Stimulated activated naive CD4-positive, alpha-beta T cell (primary cell): ENCODE results near the gene CYTL1.
"Not testable (repeated sequence)": the region's sequence is repeated elsewhere in the genome, so short reads cannot be mapped to it uniquely, and the experiment has no call there.

Experiments used
- DNase-seq, 6 experiments: peaks; one replicate each; lab custom pipeline; 2025; lab: John Stamatoyannopoulos, UW

Gene CYTL1, protein sequence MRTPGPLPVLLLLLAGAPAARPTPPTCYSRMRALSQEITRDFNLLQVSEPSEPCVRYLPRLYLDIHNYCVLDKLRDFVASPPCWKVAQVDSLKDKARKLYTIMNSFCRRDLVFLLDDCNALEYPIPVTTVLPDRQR

DNA sequence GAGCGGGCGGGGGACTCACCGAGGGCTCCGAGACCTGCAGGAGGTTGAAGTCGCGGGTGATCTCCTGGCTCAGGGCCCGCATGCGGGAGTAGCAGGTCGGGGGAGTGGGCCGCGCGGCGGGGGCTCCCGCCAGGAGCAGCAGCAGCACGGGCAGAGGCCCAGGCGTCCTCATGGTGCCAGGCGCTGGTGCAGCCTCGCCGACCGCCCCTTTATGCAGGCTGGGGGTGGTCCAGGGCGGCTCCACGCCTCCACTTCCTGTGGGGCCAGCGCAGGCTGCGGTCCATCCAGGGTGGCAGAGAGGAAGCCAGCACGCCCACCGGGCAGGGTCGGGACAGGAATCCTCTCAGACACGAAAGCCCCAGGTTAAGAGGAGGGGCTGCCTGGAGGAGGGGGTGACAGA, at the start of gene CYTL1:
Gene CYTL1 (minus strand): TSS at position 185 of the 400 bp plus-strand sequence. CDS start 13 bp downstream, at position 172.
- DNase-seq = no peak

DNA sequence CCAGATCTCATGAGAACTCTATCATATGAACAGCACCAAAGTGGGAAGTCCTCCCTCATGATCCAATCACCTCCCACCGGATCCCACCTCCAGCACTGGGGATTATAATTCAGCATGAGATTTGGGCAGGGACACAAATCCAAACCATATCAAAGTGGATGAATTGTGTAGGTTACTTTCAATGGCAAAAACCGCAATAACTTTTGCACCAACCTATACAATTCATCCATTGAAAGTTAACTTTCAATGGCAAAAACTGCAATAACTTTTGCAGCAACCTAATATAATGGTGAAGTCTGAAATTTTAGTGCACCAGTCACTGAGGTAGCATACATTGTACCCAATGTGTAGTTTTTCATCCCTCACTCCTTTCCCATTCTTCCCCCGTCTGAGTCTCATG, 48.6 kb upstream of the CYTL1 start:
- DNase-seq = no peak

DNA sequence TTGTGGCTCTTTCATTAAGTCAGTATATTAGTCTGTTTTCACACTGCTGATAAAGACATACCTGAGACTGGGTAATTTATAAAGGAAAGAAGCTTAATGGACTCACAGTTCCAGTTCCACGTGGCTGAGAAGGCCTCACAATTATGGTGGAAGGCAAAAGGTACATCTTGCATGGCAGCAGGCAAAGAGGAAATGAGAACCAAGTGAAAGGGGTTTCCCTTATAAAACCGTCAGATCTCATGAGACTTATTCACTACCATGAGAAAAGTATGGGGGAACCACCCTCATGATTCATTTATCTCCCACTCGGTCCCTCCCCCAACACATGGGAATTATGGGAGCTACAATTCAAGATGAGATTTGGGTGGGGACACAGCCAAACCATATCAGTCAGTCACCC, 47.7 kb upstream of the CYTL1 start:
- not testable (repeated sequence) for DNase-seq

DNA sequence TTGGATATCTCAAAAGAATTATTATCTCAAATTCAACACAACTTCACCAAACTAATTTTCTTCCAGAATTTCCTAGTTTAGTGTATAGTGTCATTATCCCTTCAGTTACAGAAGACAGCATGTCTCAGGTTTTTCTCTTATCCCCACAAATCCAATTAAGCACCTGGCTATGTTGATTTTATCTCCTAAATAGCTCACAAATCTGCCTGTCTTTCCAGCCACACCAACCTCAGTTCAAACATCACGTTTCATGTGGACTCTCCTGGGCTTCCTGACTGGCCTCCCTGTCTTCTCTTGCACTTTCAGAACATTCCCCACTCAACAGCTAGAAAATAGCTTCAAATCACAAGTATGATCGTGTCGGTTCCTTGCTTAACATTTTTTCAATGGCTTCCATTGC, 46.8 kb upstream of the CYTL1 start:
- DNase-seq = no peak

DNA sequence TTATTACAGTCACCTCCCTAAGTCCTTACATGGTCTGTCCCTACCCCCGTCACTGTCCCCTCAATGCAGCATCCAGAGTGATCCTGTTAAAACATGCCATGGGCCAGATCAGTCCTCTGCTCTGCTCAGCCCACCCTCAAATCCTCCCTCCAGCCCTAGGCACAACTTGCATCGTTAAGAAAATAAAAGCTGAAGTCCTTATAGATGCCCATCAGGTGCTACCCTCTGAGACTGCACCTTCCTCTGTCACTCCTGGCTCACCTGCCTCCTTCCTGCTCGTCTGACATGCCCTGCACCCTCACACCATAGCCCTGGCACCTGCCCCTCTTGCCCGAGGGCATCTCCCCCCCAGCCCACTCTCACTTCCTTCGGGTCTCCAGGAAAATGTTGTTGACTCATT, 36.2 kb upstream of the CYTL1 start:
- no peak for DNase-seq

DNA sequence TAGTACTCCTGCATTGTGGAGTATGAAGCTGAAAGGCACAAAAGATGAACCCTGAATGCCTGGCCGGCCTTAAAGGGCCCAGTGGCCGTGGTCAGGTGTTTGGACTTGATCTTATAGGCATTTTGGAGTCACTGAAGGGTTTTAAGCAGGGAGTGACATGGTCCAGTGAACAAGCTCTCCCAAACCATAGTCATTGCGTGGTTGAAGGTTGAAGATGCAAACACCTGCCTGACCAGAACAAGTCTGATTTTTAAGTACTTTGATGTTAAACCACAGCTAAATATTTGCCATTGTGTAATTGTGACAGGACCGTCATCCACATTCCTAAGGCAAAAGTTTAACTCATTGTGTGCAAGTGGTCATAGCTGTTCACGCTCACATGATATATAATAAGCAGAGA, 35.3 kb upstream of the CYTL1 start:
- no peak for DNase-seq

DNA sequence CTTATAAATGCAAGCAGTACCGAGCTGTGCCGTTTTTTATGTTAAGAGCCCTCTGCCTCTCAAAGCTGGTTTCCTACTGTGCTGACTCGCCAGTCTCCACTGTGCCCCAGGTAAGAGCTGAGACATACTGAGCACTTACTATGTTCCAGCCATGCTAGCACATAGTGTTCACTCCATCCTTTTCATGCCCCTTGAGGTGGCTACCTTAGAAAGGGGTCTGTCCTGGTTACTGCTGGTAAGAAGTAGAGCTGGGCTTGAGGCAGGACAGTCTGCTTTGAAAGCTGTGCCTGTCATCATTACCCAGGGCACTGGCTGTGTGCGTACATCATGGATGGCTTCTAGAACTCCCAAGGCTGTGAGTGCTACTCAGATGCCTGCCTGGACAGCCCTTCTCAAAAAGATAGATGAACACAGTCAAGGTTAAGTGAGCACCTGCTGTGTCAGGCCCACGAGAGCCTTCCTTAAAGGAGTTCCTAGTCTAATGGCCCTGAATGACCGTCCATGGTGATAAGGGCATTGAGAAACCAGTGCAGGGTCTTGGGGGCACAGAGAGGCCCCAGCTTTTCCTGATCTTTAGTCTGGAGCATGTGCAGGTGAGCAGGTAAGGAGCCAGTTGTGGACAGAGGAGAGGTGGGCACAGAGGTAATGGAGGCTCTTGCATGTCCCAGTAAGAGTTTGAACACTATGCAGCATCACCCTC, 33.6 kb upstream of the CYTL1 start:
- DNase-seq = no peak

DNA sequence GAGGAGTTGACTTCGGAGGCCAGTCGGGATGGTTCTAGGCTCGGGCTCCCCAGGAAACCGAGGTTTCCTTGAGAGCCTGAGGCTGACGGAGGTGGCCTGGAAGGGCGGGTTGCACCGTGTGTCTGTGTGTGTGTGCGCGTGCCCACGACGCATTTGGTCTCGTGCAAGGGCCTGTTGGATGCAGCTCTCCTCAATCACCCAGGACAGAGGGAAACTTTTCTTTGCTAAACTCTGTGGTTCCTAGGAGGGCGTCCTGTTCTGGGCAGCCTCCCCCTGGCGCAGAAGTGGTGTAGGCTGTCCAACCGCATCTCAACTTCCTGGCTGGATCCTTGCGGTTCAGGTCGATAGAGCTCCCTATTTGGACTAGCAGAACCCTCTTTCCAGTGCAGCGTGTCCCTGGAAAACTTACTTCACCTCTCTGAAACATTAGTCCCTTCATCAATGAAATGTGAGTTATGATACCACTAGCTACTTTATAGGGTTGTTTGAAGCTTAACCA, 33.0 kb upstream of the CYTL1 start:
- DNase-seq = no peak

DNA sequence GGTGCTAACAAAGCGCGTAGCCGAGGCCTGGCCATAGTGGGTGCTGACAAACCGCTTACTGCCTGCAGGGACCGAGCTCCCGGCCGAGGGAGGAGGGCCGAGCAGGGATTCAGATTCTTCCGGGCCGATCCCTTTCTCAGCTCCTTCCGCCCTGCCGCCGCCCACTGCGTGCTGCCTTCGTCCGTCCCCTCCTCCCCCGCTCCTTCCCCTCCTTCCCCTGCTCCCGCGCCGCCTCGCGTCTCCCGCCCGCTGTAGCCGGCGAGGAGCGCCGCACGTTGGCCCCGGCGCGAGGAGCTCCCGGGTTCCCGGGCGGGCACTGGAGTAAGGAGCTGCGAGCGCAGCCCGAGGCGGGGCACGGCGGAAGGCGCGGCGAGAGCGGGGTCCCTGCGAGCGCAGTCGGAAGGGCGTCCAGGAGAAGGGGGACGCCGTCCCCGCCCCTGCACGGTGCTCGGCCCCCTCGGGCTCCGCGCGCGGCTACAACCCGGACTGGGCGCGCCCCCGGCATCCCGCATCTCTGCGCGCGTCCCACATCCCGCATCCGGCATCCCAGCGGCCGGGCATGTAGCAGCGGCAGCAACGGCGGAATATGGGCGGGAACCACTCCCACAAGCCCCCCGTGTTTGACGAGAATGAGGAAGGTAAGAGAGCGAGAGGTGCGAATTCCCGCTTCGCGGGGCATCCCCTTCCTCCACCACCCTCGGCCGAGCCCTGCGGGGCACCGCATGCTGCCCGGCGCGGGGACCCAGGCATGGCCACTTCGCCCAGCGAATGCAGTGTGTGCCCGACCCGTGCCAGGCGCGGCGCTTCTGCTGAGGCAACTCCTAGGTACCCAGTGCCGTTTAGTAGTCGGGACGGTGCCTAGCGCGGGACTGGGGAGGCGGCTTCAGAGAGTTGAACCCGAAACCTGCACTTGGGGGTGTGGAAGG, 32.3 kb upstream of the CYTL1 start, which contains the start of gene STK32B:
Gene STK32B (plus strand): TSS at position 203 of the 926 bp plus-strand sequence.
- DNase-seq = peak in 1 of 6 experiments; percentile 1

DNA sequence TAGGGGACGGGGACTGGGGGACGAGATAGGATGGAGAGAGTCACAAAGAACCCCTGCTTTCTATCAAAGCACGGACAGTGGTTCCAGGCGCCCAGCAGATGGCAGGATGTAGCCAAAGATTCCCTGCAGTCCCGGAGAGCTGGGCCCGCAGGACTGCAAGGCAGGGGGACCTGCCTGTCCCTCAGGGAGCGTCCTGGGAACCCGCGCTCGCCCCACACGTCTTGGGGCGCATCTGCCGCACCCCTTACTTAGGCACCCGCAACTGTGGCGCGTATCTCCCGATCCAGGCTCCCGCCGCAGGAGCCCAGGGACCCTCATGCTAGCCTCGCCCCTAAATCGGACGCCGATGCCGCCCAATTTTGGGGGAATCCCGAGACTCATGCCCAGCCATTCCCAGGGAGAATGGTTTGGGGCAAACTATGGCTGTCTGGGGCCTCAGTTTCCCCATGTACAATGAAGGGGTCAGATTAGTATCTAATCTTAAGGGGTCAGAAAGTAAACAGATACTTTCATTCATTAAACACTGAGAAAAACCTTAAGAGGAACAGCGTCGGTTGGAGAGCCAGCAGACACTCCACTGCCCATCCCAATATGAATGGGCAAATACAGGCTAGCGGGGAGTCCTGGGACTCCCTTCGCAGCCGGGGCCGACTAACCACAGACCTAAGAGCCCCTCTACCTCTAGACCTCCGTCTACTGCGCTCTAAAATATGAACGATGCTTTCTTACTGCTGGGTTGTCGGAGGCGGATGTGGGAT, 31.4 kb upstream of the CYTL1 start:
- peak in 1 of 6 experiments; percentile 18 for DNase-seq

DNA sequence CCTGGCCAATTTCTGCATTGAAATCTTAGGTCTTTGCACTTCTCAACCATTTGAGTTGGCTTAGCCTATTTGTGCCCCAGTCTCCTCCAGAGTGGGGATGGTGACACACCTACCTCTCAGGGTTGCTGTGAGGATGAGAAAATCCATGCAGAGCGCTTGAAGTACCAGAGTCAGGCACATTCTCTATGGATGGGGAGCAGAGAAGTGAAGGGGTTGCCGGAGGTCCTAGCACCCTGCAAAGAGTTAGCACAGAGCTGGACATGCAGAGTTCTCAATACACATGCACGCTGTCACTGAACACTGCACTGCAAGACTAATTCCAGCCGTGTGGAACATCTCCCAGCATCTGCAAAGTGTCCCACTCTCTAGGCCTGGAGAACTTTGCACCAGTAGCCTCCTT, 29.5 kb upstream of the CYTL1 start:
- DNase-seq = no peak

DNA sequence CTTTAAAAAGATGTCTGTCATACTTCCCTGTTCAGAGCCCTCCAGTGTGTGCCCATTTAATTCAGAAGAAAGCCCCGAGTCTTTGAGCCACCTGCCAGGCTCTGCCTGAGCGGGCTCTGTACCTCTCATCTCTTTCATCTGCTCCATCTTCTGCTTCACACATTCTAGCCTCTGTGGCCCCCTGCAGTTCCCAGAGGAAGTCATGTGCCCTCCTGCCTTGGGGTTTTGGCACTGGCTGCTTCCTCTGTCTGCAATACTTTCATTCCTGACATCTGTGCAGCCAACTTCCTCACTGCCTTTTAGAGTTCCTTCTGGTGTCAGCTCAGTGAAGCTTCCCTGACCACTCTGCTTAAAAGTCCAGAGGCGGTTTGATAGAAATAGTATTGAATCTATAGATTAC, 25.8 kb upstream of the CYTL1 start:
- DNase-seq = no peak

DNA sequence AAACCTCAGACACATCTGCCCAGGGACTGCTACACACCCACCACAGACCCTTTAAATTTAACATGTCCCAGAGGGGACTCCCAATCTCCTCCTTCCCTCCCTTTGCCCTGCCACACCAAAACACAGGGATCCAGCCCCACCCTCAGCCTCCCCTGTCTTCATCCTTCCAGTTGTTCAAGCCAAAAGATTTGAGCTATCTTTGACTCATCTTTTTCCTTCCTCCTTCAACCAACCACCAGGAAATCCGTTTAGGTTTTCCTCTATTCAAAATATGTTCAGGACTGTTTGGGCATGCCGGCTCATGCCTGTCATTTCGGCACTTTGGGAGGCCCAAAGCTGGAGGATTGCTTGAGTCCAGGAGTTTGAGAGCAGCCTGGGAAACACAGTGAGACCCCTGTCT, 25.1 kb upstream of the CYTL1 start:
- DNase-seq = no peak

DNA sequence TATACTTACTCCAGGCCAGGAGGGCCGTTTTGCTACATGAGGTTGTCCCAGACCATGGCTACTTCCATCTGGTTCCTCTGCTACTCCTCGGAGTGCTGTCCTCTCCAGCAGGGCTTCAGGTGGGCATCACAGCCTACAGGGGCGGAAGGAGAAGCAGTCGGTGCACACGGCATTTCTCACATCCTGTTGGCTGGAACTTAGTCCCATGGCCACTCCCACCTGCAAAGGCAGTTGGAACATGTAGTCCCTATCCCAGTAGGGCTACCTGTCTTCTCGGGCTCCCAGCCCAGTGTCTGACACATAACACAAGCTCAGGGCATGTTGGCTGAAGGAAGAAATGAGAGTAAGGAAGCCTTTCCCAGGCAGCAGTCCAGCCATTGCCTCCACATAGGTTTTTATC, 24.3 kb upstream of the CYTL1 start:
- no peak for DNase-seq

DNA sequence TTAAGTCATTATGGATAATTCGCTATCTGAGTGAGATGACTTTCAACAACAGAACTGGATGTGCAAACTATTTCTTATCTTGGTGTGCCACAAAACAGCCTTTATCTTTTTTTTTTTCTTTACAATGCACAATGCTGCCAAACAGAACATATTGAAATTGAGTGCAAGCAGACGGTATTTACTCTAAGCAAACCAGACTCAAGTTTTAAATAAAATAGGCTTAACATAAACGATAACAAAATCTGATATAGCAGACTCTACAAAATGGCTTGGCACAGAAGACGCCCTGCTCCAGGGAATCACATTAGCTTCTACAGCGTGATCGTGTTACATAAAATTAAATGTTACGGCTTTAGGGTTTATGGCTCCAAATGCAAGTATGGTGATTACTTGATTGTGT, 22.4 kb upstream of the CYTL1 start:
- DNase-seq = no peak

DNA sequence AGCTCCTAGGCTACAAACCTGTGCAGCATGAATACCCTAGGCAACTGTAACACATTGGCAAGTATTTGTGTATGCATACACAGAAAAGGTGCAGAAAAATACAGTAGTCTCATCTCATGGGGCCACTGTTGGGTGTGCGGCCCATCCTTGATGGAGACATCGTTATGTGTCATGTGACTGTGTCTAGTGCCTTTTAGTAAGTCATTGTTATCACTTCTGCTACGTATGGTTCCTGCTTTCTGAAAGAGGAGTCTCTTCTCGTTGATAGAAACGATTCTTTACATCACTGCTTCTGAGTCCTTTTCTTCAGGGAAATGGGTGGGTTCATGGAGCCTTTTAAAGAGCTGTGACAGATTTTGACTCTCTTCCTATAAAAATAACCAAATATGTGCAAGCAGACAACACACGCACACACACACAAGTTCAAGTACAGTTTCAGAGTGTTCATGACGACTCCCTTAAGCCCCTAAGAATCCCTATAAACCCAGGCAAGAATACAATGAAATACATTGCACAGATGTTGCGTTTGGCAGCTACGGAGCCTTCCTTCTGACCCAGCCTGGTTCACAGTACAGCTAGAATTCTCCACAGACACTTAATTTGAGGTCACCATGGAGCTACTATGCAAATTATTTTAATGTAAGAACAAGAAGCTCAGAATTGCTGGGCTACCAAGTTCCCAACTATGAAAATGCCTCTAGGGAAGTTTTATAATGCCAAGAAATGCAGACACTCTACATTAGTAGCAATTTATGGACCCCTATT, 21.8 kb upstream of the CYTL1 start:
- no peak for DNase-seq

DNA sequence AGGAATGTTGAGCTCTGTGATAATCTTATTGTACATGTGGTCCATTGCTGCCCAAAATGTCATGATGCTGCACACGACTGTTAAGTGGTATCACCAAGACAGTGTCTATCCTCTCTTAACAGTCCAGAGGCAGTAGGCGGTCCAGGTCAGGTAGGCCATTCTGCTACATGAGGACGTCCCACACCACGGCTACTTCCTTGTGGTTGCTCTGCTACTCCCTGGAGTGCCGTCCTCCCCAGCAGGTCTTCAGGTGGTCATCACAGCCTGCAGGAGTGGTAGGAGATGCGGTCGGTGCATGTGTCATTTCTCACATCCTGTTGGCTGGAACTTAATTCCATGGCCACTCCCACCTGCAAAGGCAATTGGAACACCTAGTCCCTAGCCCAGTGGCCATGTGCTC, 20.5 kb upstream of the CYTL1 start:
- DNase-seq = no peak

DNA sequence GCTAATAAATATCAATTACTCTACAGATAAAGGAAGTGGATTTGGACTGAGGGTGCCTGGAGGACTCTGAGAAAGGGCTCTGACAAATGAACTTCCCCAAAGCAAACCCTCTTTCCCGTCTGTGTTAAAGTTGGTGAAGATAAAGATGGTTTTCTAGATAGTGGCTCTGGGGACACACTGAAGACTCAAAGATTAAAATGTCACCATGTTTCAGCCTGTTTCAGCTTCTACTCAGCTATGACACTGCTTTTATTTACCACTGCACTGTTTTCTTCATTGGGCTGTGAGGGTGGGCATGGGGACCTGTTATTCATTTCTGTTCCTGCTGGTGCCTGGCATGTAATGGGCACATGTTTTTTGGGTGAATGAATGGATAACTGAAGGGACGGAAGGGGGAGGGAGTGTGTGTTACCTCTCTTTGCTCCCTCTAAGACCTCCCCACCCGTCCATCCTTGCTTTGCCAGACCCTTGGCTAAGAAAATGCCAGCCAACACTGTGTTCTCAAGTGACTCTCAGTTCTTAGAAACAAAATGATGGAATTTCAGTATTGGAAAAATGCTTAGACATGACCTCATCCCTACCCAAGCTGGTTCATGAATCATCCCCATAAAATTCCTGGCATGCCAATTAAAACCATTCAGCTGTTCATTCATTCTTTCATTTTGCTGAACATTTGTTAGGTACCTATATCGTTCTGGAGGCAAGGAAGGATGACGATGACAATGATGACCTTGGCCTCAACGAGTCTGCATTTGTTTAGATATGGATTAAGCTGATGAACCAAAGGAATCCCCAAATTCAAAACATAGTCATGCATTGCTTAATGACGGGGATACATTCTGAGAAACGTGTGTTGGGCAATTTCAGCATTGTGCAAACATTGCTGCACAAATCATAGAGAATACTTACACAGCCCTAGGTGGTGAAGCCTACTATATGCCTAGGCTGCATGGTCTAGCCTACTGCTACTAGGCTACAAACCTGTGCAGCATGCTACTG, 18.6 kb upstream of the CYTL1 start:
- DNase-seq = no peak

DNA sequence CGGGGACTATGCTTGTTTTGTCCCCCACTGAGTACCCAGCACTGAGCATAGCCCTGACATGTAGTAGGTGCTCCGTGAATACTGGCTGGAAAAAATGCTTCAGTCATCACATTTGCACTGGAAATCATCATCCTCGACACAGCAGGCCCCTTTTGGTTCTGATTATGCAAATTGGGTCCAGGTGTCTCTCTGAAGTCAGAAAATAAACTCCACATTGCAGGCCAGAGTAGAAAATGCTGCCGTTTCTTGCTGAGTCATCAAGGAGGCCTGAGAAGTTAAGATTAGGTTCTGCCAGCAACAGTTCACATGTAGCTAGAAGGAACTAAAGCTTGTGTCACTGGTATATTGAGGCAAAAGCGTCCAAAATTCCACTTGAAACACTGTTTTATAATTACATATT, 17.0 kb upstream of the CYTL1 start:
- DNase-seq = no peak

DNA sequence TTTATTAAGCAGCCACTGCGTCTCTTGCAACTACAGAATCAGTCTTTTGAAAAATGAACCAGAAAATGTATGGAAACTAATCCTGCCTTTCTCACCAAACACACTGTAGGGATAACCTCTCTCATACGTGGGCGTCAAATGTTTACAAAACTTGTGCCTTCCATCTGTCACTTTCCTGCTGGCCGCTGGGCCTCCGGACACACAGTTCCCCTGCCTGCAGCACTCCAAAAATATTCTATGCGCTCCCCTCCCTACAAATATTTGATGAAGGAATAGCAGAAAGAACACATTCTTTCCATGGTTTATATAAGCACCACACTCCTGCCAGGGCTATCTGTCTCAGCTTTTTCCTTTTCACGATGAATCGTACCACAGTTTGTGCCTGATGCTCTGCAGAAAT, 14.9 kb upstream of the CYTL1 start:
- no peak for DNase-seq
